HG02885 (cell line): ENCODE measurements around the gene MRPS7.

ENCODE experiments used
- ATAC-seq: cut with Tn5 transposase; IDR thresholded peaks from one replicate; pipeline ENCODE4 v1.9.1; 2021; ENCODE audit warnings: mild to moderate bottlenecking; ENCODE audit not compliant: unreplicated experiment, poor library complexity

The MRPS7 gene

DNA sequence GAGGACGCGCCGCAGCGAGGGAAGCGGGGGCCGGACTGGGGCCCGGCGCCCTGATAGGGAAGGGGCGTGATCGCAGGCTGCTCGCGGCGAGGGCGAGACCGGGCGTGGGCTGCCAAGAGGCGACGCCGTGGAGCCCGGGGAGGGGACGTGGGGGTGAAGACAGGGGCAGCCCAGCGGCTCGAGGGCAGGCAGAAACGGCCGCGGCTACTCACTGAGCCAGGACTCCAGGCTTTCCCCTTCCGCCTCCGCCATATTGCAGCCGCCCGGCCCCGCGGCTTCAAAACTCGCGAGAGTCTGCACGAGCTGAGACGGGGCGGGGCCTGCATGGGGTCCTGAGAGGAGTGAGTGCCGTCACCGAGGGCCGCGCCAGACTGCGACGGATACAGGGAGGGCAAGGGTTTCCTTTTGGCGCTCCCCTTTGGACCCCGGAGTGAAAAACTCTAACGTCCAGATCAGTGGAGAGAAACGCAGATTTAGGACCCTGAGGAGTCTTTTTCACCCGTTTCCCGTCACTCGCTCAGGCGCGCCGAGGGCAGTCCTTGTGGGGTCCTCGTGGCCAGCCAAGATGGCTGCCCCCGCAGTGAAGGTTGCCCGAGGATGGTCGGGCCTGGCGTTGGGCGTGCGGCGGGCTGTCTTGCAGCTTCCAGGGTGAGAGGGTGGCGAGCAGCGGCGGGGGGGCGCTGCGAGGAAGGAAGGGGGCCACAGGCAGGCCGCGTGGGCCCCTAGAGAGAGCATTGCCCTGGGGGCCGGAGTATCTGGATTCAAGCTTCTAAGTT is at the start of gene MRPS7, which contains the start of gene GGA3:
Gene MRPS7, plus strand, starts transcription at position 544 of the 776 bp plus-strand sequence. Its CDS starts 22 bp downstream, at position 566.
Gene GGA3, minus strand, starts transcription at position 271 of the 776 bp plus-strand sequence. Its CDS starts 19 bp downstream, at position 252.
- peak; percentile 91 for ATAC-seq

DNA sequence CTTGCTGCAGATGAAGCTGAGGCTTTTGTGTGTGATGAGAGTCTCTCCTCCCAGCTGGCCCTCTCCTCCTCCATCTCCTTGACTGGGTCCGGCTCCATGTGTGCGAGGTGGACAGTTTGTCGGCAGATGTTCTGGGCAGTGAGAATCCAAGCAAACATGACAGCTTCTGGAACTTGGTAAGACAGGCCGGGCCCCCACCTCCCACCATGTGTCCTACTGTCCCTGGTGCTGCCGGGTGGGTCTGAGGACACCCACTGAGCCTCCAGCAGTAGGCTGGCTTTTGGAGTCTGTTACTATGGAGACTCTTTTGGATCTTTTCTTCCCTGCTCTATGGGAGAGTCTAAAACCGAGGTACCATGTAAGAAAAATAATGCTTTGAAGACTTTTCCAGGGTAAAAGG is 43.5 kb upstream of the MRPS7 start:
- ATAC-seq, result no peak

DNA sequence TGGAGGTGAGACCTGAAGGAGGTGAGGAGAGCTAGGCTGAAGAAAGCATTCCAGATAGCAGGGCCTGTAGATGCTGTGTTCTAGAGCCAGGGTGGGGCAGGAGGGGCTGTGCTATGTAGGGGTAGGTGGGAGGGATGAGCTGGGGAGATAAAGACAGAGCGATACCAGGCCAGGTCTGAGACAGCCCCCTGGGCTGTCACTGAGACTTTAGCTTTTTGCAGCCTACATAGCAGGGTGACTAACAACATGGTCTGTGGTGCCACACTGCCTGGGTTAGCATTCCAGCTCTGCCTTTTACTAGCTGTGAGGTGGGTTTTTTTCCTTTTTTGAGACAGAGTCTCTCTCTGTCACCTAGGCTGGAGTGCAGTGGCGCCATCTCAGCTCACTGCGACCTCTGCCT is 41.9 kb upstream of the MRPS7 start:
- no peak for ATAC-seq

- no peak for ATAC-seq
Observed at GRCh38 chr17:75225016-75225415, 36.7 kb upstream of the MRPS7 start.

- no peak for ATAC-seq
Observed at GRCh38 chr17:75227729-75228128, 34.0 kb upstream of the MRPS7 start.

DNA sequence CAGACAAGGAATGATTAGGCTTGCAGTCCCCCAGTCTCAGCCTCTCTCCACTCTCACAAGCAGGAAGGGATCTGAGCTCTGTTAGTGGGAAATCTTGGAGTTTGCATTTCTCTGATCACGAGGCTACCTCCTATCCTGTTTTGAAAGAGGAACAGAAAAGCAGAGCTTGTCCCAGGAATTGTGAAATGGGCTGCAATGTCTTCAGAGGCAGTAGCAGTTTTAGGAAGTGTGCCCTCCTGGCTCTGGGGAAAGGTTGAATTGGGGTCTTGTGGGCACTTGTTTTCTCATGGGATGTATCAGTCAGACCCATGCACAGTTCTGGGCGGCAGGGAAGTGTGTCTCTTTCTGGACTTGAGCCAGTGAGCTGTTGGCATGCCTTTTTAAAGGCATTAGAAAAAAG is 33.4 kb upstream of the MRPS7 start:
- no peak for ATAC-seq

DNA sequence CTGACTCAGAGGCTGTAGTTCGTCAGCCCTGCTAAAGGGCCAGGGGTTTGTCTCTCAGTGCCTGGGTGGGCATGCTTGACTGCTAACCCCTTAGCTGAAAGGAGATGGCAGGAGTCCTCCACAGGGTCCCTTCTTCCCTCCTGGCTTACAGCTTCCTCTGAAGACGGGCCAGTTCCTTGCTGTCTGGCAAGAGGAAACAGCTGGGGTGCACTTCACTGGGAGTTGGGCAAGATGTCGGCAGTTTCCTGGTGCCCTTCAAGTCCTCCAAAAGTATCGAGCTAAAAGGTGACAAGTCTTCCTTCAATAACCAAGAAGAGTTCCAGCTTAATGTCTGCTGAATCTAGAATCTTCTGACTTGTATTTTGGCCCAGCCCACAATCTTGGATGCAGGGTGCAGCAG is 32.8 kb upstream of the MRPS7 start:
- no peak for ATAC-seq

DNA sequence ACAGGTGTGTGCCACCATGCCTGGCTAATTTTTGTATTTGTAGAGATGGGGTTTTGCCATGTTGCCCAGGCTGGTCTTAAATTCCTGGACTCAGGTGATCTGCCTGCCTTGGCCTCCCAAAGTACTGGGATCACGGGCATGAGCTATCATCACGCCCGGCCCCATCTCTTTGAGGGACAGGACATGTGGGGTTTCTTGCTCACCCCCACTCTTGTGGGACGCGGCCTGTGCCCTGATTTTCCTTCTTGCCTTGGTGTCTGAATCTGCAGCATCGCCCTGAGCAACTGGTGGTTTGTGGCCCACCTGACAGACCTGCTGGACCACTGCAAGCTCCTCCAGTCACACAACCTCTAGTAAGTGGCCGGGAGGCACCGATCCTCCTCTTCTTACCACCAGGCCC is 30.6 kb upstream of the MRPS7 start:
- no peak for ATAC-seq

DNA sequence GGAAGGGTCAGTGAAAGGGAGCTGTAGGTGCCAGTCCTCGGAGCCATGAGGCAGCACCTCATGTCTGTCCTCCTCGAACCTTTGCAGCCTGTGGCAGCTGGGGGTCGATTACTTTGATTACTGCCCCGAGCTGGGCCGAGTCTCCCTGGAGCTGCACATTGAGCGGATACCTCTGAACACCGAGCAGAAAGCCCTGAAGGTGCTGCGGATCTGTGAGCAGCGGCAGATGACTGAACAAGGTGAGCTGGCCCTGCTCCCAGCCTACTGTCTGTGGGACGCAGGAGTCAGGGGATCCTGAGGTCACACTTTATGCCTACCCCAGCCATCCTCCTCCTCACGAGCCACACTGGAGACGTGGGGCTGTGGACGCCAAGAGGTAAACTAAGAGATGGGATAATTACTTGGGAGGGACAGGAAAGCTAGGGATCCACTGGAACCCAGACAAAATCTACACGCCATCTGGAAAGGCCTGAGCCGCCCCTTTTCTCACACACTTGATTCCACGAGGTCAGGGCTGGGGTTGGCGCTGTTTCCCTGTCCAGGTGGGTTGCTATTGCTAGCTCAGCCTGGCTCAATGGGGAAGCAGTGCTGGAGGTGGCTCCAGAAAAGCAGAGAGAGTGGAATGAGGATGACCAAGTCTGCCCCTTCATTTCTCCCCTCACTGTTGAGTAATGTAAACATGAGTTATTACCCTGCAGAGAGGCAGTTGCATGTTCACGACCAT is 29.8 kb upstream of the MRPS7 start:
- ATAC-seq, result no peak

DNA sequence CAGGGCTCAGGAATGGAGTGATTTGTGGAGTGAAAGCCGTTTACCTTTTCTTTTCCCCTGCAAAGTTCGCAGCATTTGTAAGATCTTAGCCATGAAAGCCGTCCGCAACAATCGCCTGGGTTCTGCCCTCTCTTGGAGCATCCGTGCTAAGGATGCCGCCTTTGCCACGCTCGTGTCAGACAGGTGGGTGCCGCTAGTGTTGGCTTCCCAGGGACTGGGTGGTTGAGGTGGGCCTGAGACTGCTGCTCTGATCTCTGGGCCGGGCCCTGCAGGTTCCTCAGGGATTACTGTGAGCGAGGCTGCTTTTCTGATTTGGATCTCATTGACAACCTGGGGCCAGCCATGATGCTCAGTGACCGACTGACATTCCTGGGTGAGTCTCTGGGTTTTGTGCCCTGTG is 28.9 kb upstream of the MRPS7 start:
- ATAC-seq, result no peak

GRCh38 chr17:75237100-75238014 is 24.3 kb upstream of the MRPS7 start:
- ATAC-seq, result no peak

- ATAC-seq, result no peak
Observed at GRCh38 chr17:75238020-75238580, 23.6 kb upstream of the MRPS7 start.

DNA sequence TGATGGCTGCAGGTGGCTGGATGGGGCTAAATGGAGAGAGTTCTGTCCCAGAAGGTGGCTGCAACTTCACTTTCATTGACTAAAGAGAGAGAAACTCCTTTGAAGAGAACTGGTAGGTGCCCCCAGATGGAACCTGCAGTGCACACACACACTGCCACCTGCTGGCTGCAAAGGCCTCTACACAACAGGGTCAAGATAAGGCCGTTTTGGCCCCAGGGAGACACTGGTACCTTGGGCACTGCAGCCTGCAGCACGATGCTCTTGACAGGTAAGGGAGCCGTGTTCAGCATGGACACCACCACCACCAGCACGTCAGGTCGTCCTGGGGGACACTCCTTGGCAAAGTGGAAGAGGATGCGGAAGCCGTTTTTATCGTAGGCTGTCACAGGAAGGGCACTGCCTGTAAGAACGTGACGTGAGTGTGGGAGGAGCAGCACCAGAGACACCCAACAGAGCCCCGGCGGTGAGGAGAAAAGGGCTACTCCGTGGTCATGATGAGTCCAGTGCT is 22.9 kb upstream of the MRPS7 start:
- no peak for ATAC-seq

DNA sequence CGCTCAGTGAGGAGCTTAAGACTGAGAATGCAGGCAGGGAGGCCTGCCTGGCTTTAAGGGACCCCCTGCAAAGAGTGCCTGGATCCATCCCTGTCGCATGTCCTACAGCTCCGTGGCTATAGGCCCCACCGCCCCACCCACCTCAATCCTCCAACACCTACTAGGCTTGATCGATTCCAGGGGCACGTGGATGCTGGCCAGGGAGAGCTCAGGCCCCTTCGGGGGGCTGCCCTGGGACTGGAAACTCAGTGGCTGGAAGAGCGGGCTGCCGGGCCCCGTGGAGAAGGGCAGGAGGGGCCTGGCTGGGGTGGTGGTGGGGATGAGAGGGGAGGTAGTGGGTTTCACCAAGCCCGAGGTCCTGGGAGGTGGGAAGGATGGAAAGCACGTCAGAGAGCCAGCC is 22.5 kb upstream of the MRPS7 start:
- ATAC-seq, result no peak

DNA sequence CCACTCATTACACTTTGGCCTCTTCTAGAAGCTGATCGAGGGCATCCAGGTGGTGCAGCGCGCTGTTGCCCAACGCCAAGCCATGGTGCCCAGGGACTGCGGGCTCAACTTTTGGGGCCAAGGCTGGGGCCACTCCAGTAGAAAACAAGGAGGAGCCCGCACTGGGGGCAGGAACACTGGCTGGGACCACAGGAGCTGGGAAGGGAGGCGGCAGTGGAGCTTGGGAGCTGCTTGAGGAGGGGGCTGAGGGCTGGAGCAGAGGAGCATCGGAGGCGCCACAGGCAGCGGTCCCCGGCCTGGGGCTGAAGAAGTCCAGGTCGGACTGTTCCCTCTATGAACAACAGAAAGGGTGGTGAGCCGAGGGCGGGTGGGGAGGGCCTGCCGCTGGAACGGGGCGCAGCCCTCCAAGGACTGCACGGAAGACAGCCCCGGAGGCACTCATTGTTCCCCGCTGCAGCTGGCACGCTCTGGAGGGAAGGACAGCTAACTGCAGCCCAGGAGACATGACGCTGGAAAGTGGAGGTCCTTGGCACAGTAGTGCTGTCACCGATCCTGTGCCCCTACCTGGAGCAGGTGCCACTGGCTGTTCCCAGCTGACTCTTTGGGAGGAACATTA is 21.8 kb upstream of the MRPS7 start:
- ATAC-seq, result no peak

GRCh38 chr17:75240394-75241142 is 21.1 kb upstream of the MRPS7 start:
- ATAC-seq, result no peak

DNA sequence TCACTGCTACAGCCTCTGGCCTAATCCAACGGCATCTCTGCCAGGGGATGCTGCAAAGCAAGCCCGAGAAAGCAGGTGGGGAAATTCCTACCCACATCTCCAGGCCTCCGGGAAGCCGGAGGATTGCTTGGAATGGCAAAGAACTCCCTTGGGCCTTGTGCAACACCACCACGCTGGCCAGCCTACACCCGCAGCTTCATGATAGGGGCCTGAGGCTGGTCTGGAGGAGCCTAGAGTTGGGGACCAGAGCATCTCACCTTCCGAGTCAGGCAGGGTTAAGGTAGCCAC is 20.6 kb upstream of the MRPS7 start:
- ATAC-seq, result no peak

- ATAC-seq, result no peak
Observed at GRCh38 chr17:75241502-75241901, 20.2 kb upstream of the MRPS7 start.

GRCh38 chr17:75241996-75242460 is 19.7 kb upstream of the MRPS7 start:
- ATAC-seq, result no peak
